Measurements from ENCODE around the gene ELL2.

ELL2 gene

GRCh38 chr5:95942414-95942813 is 19.2 kb downstream of the ELL2 start:
- no peak overlapping the region for H2BK5ac ChIP-seq (ENCODE audit: low read length)

GRCh38 chr5:95941756-95942155 is 19.9 kb downstream of the ELL2 start:
- no peak overlapping the region for H2BK12ac ChIP-seq (ENCODE audit: low read length)
- no peak overlapping the region for H3K14ac ChIP-seq (ENCODE audit: low read length)
- no peak overlapping the region for H3K4me3 ChIP-seq (ENCODE audit: low read length in 2 of 2)
- H3K36me3 ChIP-seq (replicated peaks in 1 of 2; ENCODE audit: control insufficient read depth in 2 of 2, insufficient read depth in 2 of 2, low read length in 2 of 2), result no peaks in the 10 kb centered on the region
- H2BK5ac ChIP-seq (ENCODE audit: low read length), result no peak overlapping the region
- no peak overlapping the region for H3K9ac ChIP-seq (ENCODE audit: low read depth, low read length, poor library complexity)
- H2BK120ac ChIP-seq (ENCODE audit: low read depth, low read length), result no peak overlapping the region
- H4K91ac ChIP-seq (ENCODE audit: low read depth, low read length, poor library complexity), result no peak overlapping the region
- no peaks in the 10 kb centered on the region for H3K9me3 ChIP-seq (replicated peaks in 1 of 2; ENCODE audit: control insufficient read depth in 2 of 2, insufficient read depth in 1 of 2, low read depth in 1 of 2, low read length in 2 of 2)
- no peaks in the 10 kb centered on the region for H3K79me1 ChIP-seq (ENCODE audit: low read depth, low read length)
- DNase-seq (ENCODE audit: low spot score), result no peak
- H2AK5ac ChIP-seq (ENCODE audit: low read depth, low read length), result no peak overlapping the region
- H3K4me2 ChIP-seq (ENCODE audit: insufficient read depth, low read length, poor library complexity, severe bottlenecking), result no peak overlapping the region
- no peak overlapping the region for H2BK15ac ChIP-seq (ENCODE audit: low read length)
- H3K23ac ChIP-seq (ENCODE audit: low read depth, low read length, poor library complexity), result no peak overlapping the region
- no peaks in the 10 kb centered on the region for H3K27me3 ChIP-seq (ENCODE audit: control insufficient read depth in 3 of 3, insufficient read depth in 3 of 3, low read depth in 1 of 3, low read length in 3 of 3)
- peak overlapping the region; percentile 60 for H3K27ac ChIP-seq (replicated peaks; ENCODE audit: low read length)
- H3K4ac ChIP-seq (ENCODE audit: low read length), result no peak overlapping the region
- H3K18ac ChIP-seq (ENCODE audit: low read length), result no peak overlapping the region
- no peak overlapping the region for H4K8ac ChIP-seq (ENCODE audit: low read depth, low read length)
- H2AFZ ChIP-seq (ENCODE audit: low read length), result no peak overlapping the region
- peaks cover 0 to 4% of the 10 kb centered on the region in 2 donors for H3K4me1 ChIP-seq (ENCODE audit: control insufficient read depth in 2 of 2, insufficient read depth in 1 of 2, low read depth in 1 of 2, low read length in 2 of 2)

More at GRCh38 chr5:95942414-95942813, 19.2 kb downstream of the ELL2 start:
- H3K9me3 ChIP-seq (replicated peaks in 1 of 2; ENCODE audit: control insufficient read depth in 2 of 2, insufficient read depth in 1 of 2, low read depth in 1 of 2, low read length in 2 of 2), result no peaks in the 10 kb centered on the region
- H3K4ac ChIP-seq (ENCODE audit: low read length), result no peak overlapping the region
- H3K14ac ChIP-seq (ENCODE audit: low read length), result no peak overlapping the region
- no peak overlapping the region for H2BK15ac ChIP-seq (ENCODE audit: low read length)
- no peak overlapping the region for H3K23ac ChIP-seq (ENCODE audit: low read depth, low read length, poor library complexity)
- H3K27me3 ChIP-seq (ENCODE audit: control insufficient read depth in 3 of 3, insufficient read depth in 3 of 3, low read depth in 1 of 3, low read length in 3 of 3), result no peaks in the 10 kb centered on the region
- H2AK5ac ChIP-seq (ENCODE audit: low read depth, low read length), result no peak overlapping the region
- no peak overlapping the region for H3K18ac ChIP-seq (ENCODE audit: low read length)
- H2AFZ ChIP-seq (ENCODE audit: low read length), result no peak overlapping the region
- H3K4me2 ChIP-seq (ENCODE audit: insufficient read depth, low read length, poor library complexity, severe bottlenecking), result no peak overlapping the region
- no peak overlapping the region for H4K8ac ChIP-seq (ENCODE audit: low read depth, low read length)
- no peak overlapping the region for H3K9ac ChIP-seq (ENCODE audit: low read depth, low read length, poor library complexity)
- peaks cover 0 to 4% of the 10 kb centered on the region in 2 donors for H3K4me1 ChIP-seq (ENCODE audit: control insufficient read depth in 2 of 2, insufficient read depth in 1 of 2, low read depth in 1 of 2, low read length in 2 of 2)
- no peak overlapping the region for H3K4me3 ChIP-seq (ENCODE audit: low read length in 2 of 2)
- H3K79me1 ChIP-seq (ENCODE audit: low read depth, low read length), result no peaks in the 10 kb centered on the region
- H3K36me3 ChIP-seq (replicated peaks in 1 of 2; ENCODE audit: control insufficient read depth in 2 of 2, insufficient read depth in 2 of 2, low read length in 2 of 2), result no peaks in the 10 kb centered on the region
- DNase-seq (ENCODE audit: low spot score), result no peak
- H2BK12ac ChIP-seq (ENCODE audit: low read length), result no peak overlapping the region
- H3K27ac ChIP-seq (replicated peaks; ENCODE audit: low read length), result no peak overlapping the region
- no CpG with 5 or more reads among the region's 2 CpGs for WGBS, 2 donors (ENCODE audit: extremely low coverage in 2 of 2, insufficient read length in 2 of 2, insufficient replicate concordance in 1 of 2)
- no peak overlapping the region for H4K91ac ChIP-seq (ENCODE audit: low read depth, low read length, poor library complexity)
- H2BK120ac ChIP-seq (ENCODE audit: low read depth, low read length), result no peak overlapping the region

- Histone ChIP-seq H3K4me1 (ENCODE audit: control insufficient read depth in 2 of 2, insufficient read depth in 1 of 2, low read depth in 1 of 2, low read length in 2 of 2) (peaks cover 0 to 4% of the 10 kb centered on the region in 2 donors), H3K14ac (ENCODE audit: low read length) (no peak overlapping the region), H3K36me3 (replicated peaks in 1 of 2; ENCODE audit: control insufficient read depth in 2 of 2, insufficient read depth in 2 of 2, low read length in 2 of 2) (no peaks in the 10 kb centered on the region), H3K4me3 (ENCODE audit: low read length in 2 of 2) (no peak overlapping the region), H2BK120ac (ENCODE audit: low read depth, low read length) (no peak overlapping the region), H2AFZ (ENCODE audit: low read length) (no peak overlapping the region), H3K18ac (ENCODE audit: low read length) (no peak overlapping the region), H4K91ac (ENCODE audit: low read depth, low read length, poor library complexity) (no peak overlapping the region), H3K4me2 (ENCODE audit: insufficient read depth, low read length, poor library complexity, severe bottlenecking) (peak overlapping the region; percentile 32), H3K27me3 (ENCODE audit: control insufficient read depth in 3 of 3, insufficient read depth in 3 of 3, low read depth in 1 of 3, low read length in 3 of 3) (no peaks in the 10 kb centered on the region), H3K27ac (replicated peaks; ENCODE audit: low read length) (peak overlapping the region; percentile 60), H3K23ac (ENCODE audit: low read depth, low read length, poor library complexity) (no peak overlapping the region), H2BK5ac (ENCODE audit: low read length) (no peak overlapping the region), H3K9me3 (replicated peaks in 1 of 2; ENCODE audit: control insufficient read depth in 2 of 2, insufficient read depth in 1 of 2, low read depth in 1 of 2, low read length in 2 of 2) (no peaks in the 10 kb centered on the region), H3K9ac (ENCODE audit: low read depth, low read length, poor library complexity) (no peak overlapping the region), H2AK5ac (ENCODE audit: low read depth, low read length) (no peak overlapping the region), H4K8ac (ENCODE audit: low read depth, low read length) (no peak overlapping the region), H3K4ac (ENCODE audit: low read length) (no peak overlapping the region), H2BK12ac (ENCODE audit: low read length) (no peak overlapping the region), H2BK15ac (ENCODE audit: low read length) (no peak overlapping the region), H3K79me1 (ENCODE audit: low read depth, low read length) (no peaks in the 10 kb centered on the region)
- DNase-seq (ENCODE audit: low spot score), result no peak
- no CpG with 5 or more reads among the region's 3 CpGs for WGBS, 2 donors (ENCODE audit: extremely low coverage in 2 of 2, insufficient read length in 2 of 2, insufficient replicate concordance in 1 of 2)
These were observed 20.6 kb downstream of the ELL2 start for GRCh38 chr5:95940758-95941682.

- peaks cover 0 to 4% of the 10 kb centered on the region in 2 donors for H3K4me1 ChIP-seq (ENCODE audit: control insufficient read depth in 2 of 2, insufficient read depth in 1 of 2, low read depth in 1 of 2, low read length in 2 of 2)
- no peaks in the 10 kb centered on the region for H3K27me3 ChIP-seq (ENCODE audit: control insufficient read depth in 3 of 3, insufficient read depth in 3 of 3, low read depth in 1 of 3, low read length in 3 of 3)
- no peak overlapping the region for H2BK15ac ChIP-seq (ENCODE audit: low read length)
- H2AFZ ChIP-seq (ENCODE audit: low read length), result no peak overlapping the region
- no peak overlapping the region for H3K23ac ChIP-seq (ENCODE audit: low read depth, low read length, poor library complexity)
- H3K79me1 ChIP-seq (ENCODE audit: low read depth, low read length), result no peaks in the 10 kb centered on the region
- no peak overlapping the region for H4K91ac ChIP-seq (ENCODE audit: low read depth, low read length, poor library complexity)
- no peak overlapping the region for H4K8ac ChIP-seq (ENCODE audit: low read depth, low read length)
- H3K4ac ChIP-seq (ENCODE audit: low read length), result no peak overlapping the region
- no peak for DNase-seq (ENCODE audit: low spot score)
- no peaks in the 10 kb centered on the region for H3K36me3 ChIP-seq (replicated peaks in 1 of 2; ENCODE audit: control insufficient read depth in 2 of 2, insufficient read depth in 2 of 2, low read length in 2 of 2)
- H2BK12ac ChIP-seq (ENCODE audit: low read length), result no peak overlapping the region
- H2BK5ac ChIP-seq (ENCODE audit: low read length), result no peak overlapping the region
- H3K27ac ChIP-seq (replicated peaks; ENCODE audit: low read length), result no peak overlapping the region
- no CpG with 5 or more reads among the region's 1 CpG for WGBS, 2 donors (ENCODE audit: extremely low coverage in 2 of 2, insufficient read length in 2 of 2, insufficient replicate concordance in 1 of 2)
- H2BK120ac ChIP-seq (ENCODE audit: low read depth, low read length), result no peak overlapping the region
- H3K18ac ChIP-seq (ENCODE audit: low read length), result no peak overlapping the region
- no peak overlapping the region for H3K4me3 ChIP-seq (ENCODE audit: low read length in 2 of 2)
- no peaks in the 10 kb centered on the region for H3K9me3 ChIP-seq (replicated peaks in 1 of 2; ENCODE audit: control insufficient read depth in 2 of 2, insufficient read depth in 1 of 2, low read depth in 1 of 2, low read length in 2 of 2)
- H3K9ac ChIP-seq (ENCODE audit: low read depth, low read length, poor library complexity), result no peak overlapping the region
- no peak overlapping the region for H3K4me2 ChIP-seq (ENCODE audit: insufficient read depth, low read length, poor library complexity, severe bottlenecking)
- H3K14ac ChIP-seq (ENCODE audit: low read length), result no peak overlapping the region
- no peak overlapping the region for H2AK5ac ChIP-seq (ENCODE audit: low read depth, low read length)
These were observed 22.2 kb downstream of the ELL2 start for GRCh38 chr5:95939465-95939864.
